Ovary (tissue), 3 donors: ENCODE data around the gene TNPO3.

Source experiments
- CTCF ChIP-seq, 3 donors: fragments of 450-650 bp in 2 of 3; fragments of 200-600 bp in 1 of 3; IDR thresholded peaks; one replicate each; pipeline versions ENCODE4 v1.5.1 to v1.8.0; 2016 to 2022; ENCODE audit warnings: antibody characterized with exemption in 3 of 3, mild to moderate bottlenecking in 1 of 3
- EP300 ChIP-seq: sonication (generic); formaldehyde crosslinking; IDR thresholded peaks from one replicate; pipeline ENCODE4 v1.6.1; 2017; ENCODE audit warnings: antibody characterized with exemption
- POLR2A ChIP-seq: fragments of 450-650 bp; IDR thresholded peaks from one replicate; pipeline ENCODE4 v1.6.1; 2017; ENCODE audit warnings: antibody characterized with exemption, mild to moderate bottlenecking, moderate library complexity
- donor health status: DM: no; HTN: no; CAD: no.

DNA sequence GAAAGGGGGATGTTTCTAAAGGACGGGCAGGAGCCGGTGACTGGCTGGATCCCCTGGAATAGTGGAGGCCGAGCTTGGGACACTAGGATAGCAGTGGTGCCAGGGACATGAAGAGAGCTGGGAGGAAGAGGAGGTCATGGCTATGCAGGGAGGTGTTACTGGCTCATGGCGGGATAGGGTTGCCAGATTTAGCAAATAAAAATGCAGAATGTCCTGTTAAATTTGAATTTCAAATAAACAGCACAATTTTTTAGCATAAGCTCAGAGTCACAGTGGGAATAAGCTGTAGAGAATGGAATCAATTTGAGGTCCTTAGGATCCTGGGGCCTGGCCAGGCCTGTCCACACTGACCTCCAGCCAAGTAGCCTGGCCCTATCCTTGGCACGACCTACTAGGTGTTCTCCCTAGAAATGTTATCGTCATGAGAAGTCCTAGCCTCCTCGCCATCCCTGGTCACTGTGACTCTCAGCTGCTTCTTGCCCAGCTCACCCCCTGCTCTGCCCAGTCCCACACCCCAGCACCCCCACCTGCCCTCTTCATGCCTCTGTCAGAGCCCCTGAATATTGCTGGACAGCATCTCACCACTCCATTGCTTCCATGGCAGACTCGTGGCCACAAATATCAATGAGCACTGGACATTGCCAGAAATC lies 136.8 kb downstream of the TNPO3 start:
- TF ChIP-seq CTCF (IDR thresholded peaks at IDR 0.05) (no peak), POLR2A (no peak), EP300 (no peak)
